ENCODE results near the gene TUBB2B. TPM values are rescaled to one million over a fixed set of nuclear protein-coding genes. Genes with fewer than 3 reads are reported as not detected.

TUBB2B gene
- polyA plus RNA-seq, 3 donors = 113 to 157 (median 126) TPM

DNA sequence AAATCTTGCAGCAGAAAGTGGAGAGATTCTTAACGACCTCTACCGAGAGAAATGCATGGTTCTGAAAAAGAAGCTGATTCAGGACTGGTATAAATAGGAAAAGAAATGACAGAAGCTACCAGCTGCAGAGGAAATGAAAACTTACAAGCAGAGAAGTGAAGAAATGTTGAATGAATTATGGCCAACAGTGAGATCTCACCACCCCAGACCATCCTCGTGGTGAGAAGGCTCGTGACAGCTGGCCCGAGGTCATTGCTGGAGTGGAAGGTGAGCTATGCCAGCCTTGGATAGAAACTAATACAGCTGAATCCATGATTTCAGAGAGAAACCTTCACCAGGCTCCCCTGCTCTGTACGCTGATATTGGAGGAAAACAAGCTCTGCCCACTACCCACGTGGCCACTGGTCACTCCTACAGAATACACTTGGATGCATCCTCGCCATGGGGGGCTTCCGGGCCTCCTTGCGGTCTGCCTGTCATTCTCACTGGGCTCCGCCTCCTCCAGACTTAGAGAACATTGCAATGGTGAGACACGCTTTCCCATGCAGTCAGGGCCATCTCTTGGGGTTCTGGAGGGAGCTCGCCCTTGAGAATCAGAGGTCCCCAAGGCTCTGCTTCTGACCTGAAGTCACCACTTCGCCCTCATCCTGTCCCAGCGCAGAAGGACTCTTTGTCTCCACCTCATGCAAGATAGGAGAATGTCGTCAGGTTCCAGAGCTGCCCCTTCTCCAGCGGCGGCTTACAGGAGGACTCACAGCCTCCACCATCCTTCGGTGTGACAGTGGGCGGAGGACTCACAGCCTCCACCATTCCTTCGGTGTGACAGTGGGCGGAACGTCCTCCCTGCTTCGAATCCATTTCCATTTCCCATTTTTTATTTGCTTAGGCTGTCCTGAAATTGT, 10.6 kb upstream of the TUBB2B start:
- no peak for DNase-seq

DNA sequence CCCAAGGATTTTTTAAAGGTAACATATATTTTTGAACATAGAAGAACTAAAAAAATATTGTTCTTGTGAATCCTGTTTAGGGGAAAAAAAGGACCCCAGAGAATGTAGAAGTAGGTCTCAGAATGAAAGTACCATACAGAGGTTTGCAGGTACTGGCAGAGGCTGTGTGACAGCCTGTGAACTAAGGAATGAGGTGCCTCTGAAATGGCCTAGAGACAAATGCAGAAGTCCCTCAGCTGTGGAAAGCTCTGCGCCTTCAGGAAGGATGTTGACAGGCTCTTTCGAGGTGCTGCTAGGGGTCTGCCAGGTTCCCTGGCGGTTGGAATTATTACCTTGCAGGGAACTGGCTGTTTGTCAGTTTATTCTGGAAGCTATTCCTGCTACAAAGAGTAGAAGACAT, 8.6 kb upstream of the TUBB2B start:
- DNase-seq = no peak

DNA sequence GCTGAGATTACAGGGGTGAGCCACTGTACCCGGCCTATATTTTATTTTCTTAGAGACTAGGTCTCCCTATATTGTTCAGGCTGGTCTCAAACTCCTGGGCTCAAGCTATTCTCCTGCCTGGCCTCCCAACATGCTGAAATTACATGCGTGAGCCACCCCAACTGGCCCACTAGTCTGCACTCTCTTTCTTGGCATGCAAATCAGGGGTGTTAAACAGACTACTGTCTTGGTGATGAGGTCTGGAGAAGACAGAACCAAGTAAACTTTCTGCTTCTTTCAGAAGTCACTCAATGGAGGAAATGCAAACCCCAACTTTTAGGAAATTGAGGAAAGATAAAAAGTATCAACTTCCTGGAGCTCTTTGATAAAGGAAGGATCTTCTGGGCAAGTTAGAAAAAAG, 8.0 kb upstream of the TUBB2B start:
- no peak for DNase-seq

GRCh38 chr6:3233904-3234303, 6.5 kb upstream of the TUBB2B start:
- DNase-seq = no peak

- no peak for DNase-seq
Observed at GRCh38 chr6:3233321-3233720, 5.9 kb upstream of the TUBB2B start.

DNA sequence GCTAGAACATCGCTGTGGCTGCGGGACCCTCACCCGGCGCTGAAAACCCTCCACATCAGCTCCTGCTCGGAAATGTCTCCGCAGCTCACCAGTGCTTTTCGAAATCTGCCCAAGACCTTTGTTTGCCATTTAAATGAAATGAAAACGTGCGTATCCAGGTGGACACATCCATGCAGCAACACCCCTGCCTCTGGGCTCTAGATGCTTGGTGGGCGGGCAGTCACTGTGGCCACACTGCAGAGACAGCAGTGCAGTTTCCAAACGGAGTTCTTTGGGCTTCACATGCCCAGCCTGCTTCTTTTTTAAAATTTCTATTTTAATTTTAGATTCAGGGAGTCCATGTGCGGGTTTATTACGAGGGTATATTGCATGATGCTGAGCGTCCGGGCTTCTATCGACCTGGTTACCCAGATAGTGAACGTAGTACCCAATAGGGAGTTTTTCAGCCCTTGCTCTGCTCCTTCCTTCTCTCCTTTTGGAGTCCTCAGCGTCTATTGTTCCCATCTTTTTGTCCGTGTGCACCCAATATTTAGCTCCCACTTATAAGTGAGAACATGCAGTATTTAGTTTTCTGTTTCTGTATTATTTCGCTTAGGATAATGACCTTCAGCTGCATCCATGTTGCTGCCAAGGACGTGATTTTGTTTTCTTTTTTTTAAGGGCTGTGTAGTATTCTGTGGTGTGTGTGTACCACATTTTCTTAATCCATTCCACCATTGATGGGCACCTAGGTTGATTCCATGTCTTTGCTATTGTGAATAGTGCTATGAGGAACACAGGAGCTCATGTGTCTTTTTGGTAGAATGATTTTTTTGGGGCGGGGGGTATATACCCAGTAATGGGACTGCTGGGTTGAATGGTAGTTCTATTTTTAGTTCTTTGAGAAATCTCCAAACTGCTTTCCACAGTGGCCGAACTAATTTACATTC, 4.8 kb upstream of the TUBB2B start:
- no peak for DNase-seq

- peak; percentile 94 for DNase-seq
Observed at GRCh38 chr6:3231247-3232016, 4.0 kb upstream of the TUBB2B start.

DNA sequence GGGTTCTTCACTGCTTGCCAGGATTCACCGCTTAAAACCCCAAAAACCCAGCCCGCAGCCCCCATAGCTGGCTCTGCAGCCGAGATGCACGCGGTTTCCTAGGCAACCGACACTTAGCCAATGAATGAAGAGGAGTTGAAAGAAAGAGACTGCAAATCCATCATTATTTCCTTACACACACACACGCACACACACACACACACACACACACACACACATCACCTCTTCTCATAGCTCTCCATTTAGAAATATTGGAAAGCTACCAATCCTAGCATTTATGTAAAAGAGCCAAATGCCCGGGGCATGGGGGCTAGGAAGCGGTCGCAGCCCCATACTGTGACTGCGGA, 3.4 kb upstream of the TUBB2B start:
- DNase-seq = peak; percentile 76

DNA sequence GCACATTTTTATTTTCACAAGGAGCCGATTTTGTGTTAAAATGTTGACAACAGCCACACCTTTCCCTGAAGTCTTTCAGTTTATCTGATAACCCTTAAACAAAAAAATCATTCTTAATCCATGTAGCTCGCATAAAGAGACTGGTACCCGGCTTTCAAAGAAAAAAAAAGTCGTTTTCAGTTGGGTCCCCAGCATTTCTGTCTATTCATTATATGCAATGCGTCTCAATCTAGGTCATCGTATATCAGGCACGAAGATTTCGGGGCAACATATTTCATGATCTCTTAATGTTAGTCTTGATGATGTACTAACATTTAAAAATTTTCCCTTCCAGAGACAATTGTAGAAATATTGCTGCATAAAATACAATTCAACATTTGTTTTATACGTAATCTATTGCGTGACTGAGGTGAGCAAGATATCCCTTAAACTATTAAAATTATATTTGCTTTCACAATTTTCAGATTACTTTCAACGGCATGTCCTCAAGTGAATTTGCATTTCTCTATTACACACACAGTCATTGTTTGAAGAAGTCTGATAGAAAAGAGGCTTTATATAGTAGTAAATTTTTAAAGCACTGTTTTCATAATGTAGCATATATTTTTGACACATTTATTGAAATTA, 2.9 kb upstream of the TUBB2B start:
- no peak for DNase-seq

DNA sequence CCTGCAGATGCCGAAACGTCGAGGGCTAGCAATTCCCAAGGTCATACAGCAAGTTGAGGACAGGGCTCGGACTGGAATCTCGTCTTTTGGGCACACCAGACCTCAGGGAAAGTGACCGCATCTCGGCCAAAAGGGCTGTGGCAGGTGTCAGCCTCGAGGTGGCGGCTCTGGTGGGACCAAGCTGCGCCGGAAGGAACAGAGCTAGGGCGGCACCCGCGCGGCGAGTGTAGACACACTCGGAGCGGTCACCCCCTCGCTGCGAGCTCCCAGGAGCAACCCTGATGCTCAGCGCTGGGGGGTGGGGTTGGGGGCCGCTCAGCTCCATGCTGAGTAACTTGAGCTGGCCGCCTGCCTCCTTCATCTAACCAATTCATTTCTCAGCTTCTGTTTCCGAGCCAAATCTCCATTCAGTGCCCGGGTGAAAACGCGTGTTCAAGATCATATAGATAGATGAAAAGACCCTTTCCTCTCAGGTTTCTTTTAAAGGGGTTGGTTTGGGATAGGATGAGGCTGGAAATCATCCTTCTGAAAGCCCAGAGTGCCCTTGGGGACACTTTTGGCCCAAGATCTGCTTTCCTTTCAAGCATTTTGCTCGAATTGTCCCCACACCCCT, 2.2 kb upstream of the TUBB2B start:
- no peak for DNase-seq

GRCh38 chr6:3228771-3229565, 1.5 kb upstream of the TUBB2B start:
- no peak for DNase-seq

DNA sequence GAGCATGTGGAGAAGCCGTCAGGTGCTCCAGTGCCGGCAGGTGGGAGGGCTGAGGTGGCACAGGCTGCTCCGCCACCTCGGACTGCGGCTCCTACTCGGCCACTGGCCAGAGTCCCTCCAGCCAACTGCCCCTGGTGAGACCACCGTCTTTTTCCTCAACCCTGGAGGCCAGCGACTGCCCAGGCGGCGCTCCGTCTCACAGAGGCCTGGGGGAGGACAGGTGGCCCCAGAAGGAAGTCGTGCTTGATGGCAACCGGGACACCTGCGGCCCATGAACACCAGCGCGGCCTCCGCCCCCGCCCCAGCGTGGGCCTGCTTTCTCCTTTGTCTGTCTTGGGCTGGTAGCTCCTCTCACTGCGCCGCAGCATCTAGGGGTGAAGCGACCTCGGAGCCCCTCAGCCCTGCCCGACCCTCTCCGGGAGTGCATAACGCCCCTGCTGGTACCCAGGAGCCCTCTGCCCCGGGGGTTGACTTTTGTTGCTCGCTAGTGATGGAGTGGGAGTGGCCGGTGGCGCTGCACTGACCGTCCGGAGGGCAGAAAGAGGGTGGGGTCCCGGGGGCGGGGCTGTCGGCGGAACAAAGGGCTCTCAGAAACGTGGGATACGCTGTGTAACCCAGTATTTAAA, 706 bp upstream of the TUBB2B start:
- peak; percentile 59 for DNase-seq

DNA sequence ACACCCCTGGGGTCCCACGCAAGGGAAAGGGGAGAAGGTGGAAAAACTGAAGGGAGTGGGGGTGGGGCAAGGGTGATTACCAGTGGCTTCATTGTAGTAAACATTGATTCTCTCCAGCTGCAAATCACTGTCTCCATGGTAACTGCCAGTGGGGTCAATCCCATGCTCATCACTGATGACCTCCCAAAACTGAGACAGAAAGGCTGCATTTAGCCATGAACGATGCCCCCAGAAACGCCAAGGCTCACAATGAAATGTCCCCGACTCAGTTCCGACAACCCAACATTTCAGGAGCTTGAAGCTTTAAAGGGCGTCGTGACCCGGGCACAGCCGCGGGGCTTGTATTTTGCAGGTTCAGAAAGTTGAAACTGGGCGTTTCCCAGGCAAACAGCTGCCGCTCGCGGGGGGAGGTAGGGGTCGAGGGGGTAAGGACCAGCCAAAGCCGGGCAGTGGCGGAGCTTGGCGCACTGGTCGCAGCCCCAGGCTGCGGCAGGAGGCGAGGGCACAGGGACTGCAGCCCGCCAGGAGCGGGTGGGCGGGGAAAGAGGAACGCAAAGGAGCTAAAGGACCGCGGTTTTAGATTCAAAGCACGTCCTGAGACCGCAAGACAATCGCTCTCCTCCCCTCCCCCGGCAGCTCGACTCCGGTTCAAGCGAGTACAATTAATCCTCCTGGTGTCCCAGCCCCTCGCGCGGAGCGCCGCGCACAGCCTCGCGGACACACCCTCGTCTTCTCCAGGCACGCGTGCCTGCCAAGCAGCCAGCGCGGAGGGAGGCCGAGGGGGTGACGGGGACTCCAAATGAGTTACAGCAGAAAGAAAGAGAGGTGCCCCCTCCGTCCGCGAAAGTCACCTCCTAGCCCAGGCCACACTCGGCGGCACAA, 731 bp downstream of the TUBB2B start:
- peak; percentile 65 for DNase-seq

- no peak for DNase-seq
Observed at GRCh38 chr6:3226042-3226441, 1.4 kb downstream of the TUBB2B start.

GRCh38 chr6:3222506-3223038, 4.9 kb downstream of the TUBB2B start:
- DNase-seq = no peak

DNA sequence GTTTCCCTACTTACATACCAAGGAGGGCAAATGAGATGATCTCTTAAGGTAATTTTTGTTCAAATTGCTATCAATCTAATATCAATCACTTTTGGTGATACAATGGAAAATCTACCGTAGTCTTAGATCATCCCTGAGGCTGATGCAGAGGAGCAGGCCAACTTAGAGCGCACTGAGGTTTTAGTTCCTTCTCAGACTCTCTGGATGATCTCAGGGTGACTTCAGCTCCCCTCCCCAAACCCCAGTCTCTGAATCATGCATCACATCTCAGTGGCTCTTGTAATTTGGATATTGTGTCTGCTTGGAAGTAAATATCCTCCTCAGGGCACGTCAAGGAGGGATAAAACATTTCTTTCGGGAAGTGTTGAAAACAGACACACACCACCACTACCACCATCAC, 5.9 kb downstream of the TUBB2B start:
- no peak for DNase-seq

- DNase-seq = no peak
Observed at GRCh38 chr6:3220366-3220765, 7.1 kb downstream of the TUBB2B start.

DNA sequence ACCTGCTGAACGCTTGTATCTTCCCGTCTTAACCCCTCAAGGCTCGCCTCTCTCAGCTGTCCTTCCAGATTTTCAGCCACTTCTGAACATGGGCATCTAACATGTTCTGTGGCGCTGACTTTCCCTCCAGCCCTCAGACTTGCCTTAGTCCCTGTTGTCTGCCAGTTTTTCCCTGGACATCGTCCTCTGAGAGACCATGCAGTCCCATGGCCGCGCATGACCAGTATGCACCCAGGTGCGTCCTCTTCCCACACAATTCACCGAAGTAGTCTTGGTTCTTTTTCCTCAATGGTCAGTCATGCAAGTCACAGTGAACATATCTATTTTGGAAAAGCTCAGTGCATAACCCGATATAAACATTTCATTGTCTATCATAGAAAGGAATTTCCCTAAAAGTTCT, 9.2 kb downstream of the TUBB2B start:
- no peak for DNase-seq

DNA sequence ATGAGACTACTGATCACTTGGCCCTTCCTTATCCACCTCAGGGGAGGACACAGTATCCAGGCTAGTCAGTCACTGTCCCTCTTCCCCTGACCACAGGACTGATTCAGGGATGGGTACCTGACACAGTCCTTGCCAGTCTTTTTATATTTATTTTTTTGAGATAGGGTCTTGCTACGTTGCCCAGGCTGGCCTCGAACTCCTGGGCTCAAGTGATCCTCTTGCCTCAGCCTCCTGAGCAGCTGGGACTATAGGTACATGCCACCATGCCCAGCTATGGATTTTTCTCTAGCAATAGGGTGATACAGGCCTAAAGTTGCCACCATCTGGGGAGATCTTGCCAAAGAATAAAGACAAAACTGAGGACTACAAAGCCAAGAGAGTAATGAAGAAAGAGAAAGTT, 10.2 kb downstream of the TUBB2B start:
- no peak for DNase-seq
